ENCODE data around the gene CLPSL2.
A peak's percentile ranks its signal among the peaks of the same experiment; 100 is the strongest.

DNA sequence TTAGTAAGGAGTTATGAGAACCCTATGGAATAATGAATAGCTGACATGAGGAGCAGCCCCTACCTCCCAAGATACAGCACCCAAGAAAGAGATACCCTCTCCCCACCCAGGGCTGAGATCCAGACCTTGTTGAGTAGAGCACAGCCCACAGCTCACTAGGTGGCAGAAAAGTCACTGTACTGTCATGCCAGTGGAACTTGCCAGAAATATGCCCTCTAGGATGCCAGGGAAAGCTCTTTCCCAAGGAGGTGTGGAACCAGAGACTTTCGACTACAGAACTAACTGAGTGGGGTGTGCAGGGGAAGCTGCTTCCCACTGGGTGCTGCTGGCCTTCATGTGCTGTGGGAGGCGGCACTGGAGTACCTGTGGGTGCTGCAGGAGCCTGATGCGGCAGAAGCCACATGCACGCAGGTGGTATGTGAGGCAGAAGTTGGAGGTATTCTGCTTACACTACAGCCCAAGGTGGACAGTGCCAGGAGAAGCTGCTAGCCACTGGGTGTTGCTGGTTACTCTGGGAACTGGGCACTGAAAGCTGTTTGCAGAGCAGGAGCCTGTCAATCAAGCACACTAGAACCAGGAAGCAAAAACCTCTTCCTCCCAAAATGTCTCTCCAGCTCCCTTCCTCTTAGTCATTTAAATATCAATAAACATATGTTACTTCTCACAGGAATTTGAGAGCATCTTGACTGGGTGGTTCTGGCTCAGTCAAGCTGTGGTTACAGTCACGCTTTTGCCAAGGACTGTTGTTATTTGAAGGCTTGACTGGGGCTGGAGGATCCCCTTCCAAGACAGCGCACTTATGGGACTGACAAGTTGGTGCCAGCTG lies 21.7 kb upstream of the CLPSL2 start:
- TF ChIP-seq, protein P1, sequence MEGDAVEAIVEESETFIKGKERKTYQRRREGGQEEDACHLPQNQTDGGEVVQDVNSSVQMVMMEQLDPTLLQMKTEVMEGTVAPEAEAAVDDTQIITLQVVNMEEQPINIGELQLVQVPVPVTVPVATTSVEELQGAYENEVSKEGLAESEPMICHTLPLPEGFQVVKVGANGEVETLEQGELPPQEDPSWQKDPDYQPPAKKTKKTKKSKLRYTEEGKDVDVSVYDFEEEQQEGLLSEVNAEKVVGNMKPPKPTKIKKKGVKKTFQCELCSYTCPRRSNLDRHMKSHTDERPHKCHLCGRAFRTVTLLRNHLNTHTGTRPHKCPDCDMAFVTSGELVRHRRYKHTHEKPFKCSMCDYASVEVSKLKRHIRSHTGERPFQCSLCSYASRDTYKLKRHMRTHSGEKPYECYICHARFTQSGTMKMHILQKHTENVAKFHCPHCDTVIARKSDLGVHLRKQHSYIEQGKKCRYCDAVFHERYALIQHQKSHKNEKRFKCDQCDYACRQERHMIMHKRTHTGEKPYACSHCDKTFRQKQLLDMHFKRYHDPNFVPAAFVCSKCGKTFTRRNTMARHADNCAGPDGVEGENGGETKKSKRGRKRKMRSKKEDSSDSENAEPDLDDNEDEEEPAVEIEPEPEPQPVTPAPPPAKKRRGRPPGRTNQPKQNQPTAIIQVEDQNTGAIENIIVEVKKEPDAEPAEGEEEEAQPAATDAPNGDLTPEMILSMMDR (conservative IDR thresholded peaks at IDR 0.05) = peak; percentile 27
- no peak for TF ChIP-seq ZFX (IDR thresholded peaks at IDR 0.05)
